Cardiac ventricle fibroblast (primary cell): ENCODE data around the gene LNP1. TPM values are rescaled to one million over a fixed set of nuclear protein-coding genes. Genes with fewer than 3 reads are reported as not detected.

ENCODE experiments used
- total RNA-seq: library from RNA; depleted of rRNA; stranded (reverse); fragments of >200 nt; gene quantifications from 2 replicates; pipeline ENCODE4 v1.2.3, GENCODE V29; 2015

LNP1 gene
- 2.6 and 5.8 TPM in 2 replicates for total RNA-seq

DNA sequence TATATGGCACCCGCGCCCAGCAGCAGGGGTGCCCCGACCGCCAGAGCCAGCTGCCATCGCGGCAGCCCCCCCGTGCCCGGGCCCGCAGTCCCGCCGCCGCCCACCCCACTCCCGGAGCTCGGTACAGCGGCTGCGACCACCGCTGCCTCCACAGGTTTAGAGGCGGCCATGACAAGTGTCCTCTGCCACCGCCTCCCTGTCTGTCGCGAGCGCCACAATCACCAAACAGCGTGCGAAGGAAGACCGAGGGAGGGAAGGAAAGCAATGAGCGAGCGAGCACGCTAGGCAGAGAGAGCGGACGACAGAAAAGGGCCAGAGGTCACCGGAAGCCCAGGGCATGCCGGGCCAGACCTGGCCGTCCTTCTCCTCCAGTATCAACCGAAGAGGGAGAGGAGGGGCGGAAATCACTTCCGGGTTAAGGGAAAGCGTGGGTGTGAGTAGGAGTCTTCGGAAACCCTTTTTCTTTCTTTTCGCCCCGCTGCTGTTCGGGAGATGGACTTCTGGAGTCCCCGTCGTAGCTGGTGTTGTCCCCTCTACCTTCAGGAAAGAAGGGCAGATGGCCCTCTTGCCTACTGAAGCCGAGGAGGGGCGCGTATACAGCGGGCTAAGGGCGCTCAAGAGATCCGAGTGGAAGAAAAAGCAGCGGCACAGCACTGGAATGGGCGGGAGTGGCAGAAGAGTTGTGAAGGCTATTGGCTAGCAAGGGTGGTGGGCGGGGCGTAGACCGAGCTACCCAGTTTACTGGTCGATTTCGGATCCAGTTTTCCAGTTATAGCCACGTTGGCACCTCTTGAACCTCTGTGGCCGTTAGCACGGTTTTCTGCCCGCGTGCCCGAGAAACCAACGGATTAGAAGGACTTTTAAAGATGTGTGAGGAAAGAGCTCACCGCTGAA is at the start of gene LNP1, which contains the start of gene TOMM70:
TSS of gene LNP1 (plus strand) at position 760 of the 894 bp plus-strand sequence. CDS start 28,191 bp downstream, outside the sequence.
TSS of gene TOMM70 (minus strand) at position 310 of the 894 bp plus-strand sequence. CDS start at position 170, 140 bp downstream.

GRCh38 chr3:100492059-100493006 is 91.0 kb downstream of the LNP1 start, which contains the start of gene TMEM45A:
TSS of gene TMEM45A (plus strand) at chr3:100492619. CDS start at chr3:100555212, 62,593 bp downstream.

Other genes starting within 250 kb of the LNP1 start
- gene TBC1D23, start 140.5 kb upstream of the LNP1 start, total RNA-seq = 20.0 and 28.1 TPM in 2 replicates
- gene NIT2, start 66.8 kb upstream of the LNP1 start, total RNA-seq = 16.8 and 18.8 TPM in 2 replicates
- 40.9 and 51.2 TPM in 2 replicates for gene TOMM70, start 450 bp upstream of the LNP1 start, total RNA-seq
- gene TMEM45A, start 91.1 kb downstream of the LNP1 start, total RNA-seq = 103 TPM in 2 replicates
- gene ADGRG7, start 208.1 kb downstream of the LNP1 start, total RNA-seq = not detected in 2 replicates